H1 (cell line): ENCODE results near the gene MYH10. TPM values are rescaled to one million over a fixed set of nuclear protein-coding genes. Genes with fewer than 3 reads are reported as not detected.

Experiments
- CTCF ChIA-PET: fragments of 300-600 bp; sonication (Branson Sonifier 250); formaldehyde crosslinking; loops from one replicate; lab custom pipeline; 2021; ENCODE audit not compliant: partially characterized antibody; lab: Charles Lee
- POLR2A ChIA-PET: fragments of 300-600 bp; sonication (Branson Sonifier 250); formaldehyde crosslinking; loops from one replicate; lab custom pipeline; 2021; ENCODE audit warnings: inconsistent platforms; ENCODE audit not compliant: partially characterized antibody; lab: Charles Lee
- DNase-seq, 2 experiments: peaks; one replicate each; pipeline versions ENCODE4 v3.0.0 to v3.0.0-alpha.2; 2010 to 2022; ENCODE audit warnings: low spot score in 2 of 2, low read depth in 1 of 2, mixed read lengths in 1 of 2
- FAIRE-seq: peaks from 2 replicates; lab custom pipeline; 2011; peaks lifted over from hg19 to GRCh38; lab: Jason Lieb, UNC
- H2AFZ ChIP-seq: 2 replicates; pipeline ENCODE4 v1.8.1; 2012; ENCODE audit warnings: low read length, inconsistent platforms
- H2AK5ac ChIP-seq: 2 replicates; pipeline ENCODE4 v1.6.1; 2013; ENCODE audit warnings: low read depth, low read length
- H2BK120ac ChIP-seq: replicated peaks from 2 replicates; pipeline ENCODE3; 2013; ENCODE audit warnings: low read depth, low read length, inconsistent platforms
- H2BK12ac ChIP-seq: 2 replicates; pipeline ENCODE4 v1.6.1; 2013; ENCODE audit warnings: low read depth, low read length
- H2BK15ac ChIP-seq: 2 replicates; pipeline ENCODE4 v1.6.1; 2013; ENCODE audit warnings: low read length
- H2BK20ac ChIP-seq: 2 replicates; pipeline ENCODE4 v1.6.1; 2013; ENCODE audit warnings: low read length
- H2BK5ac ChIP-seq: 2 replicates; pipeline ENCODE4 v1.6.1; 2013; ENCODE audit warnings: low read depth, low read length
- H3K14ac ChIP-seq: 2 replicates; pipeline ENCODE4 v1.6.1; 2013; ENCODE audit warnings: inconsistent platforms; ENCODE audit not compliant: insufficient read length
- H3K18ac ChIP-seq: 2 replicates; pipeline ENCODE4 v1.6.1; 2013; ENCODE audit warnings: low read length; ENCODE audit errors: extremely low read depth
- H3K23ac ChIP-seq: 2 replicates; pipeline ENCODE4 v1.6.1; 2013; ENCODE audit warnings: inconsistent platforms; ENCODE audit not compliant: insufficient read length
- H3K23me2 ChIP-seq: 2 replicates; pipeline ENCODE4 v1.6.1; 2013; ENCODE audit warnings: low read depth, low read length
- H3K27ac ChIP-seq: 2 replicates; pipeline ENCODE4 v1.6.1; 2011; ENCODE audit warnings: low read depth, low read length, inconsistent platforms
- H3K27me3 ChIP-seq, 4 experiments: replicated peaks in 1 of 4; 1 replicate in 1 of 4; 2 replicates in 3 of 4; pipeline versions ENCODE4 v1.6.1 to v1.8.1; 2011 to 2013; ENCODE audit warnings: low read length in 3 of 4, mild to moderate bottlenecking in 3 of 4, inconsistent platforms in 2 of 4, mixed read lengths in 2 of 4, moderate library complexity in 1 of 4; ENCODE audit not compliant: control insufficient read depth in 3 of 4, insufficient read depth in 3 of 4; ENCODE audit errors: extremely low read depth in 1 of 4
- H3K36me3 ChIP-seq, 4 experiments: 2 replicates each; pipeline versions ENCODE4 v1.6.1 to v1.8.1; 2011 to 2013; ENCODE audit warnings: mild to moderate bottlenecking in 4 of 4, low read length in 3 of 4, moderate library complexity in 2 of 4, control low read depth in 1 of 4, inconsistent platforms in 1 of 4; ENCODE audit not compliant: insufficient read depth in 4 of 4, control insufficient read depth in 2 of 4
- H3K4ac ChIP-seq: replicated peaks from 2 replicates; pipeline ENCODE3; 2013; ENCODE audit warnings: low read length, low read depth, mixed read lengths, inconsistent platforms; ENCODE audit not compliant: insufficient read length
- H3K4me1 ChIP-seq, 4 experiments: replicated peaks in 1 of 4; 1 replicate in 1 of 4; 2 replicates in 3 of 4; pipeline versions ENCODE4 v1.6.1 to v1.8.1; 2011 to 2013; ENCODE audit warnings: low read length in 3 of 4, inconsistent platforms in 2 of 4, mixed read lengths in 1 of 4; ENCODE audit not compliant: insufficient read depth in 4 of 4, control insufficient read depth in 3 of 4
- H3K4me2 ChIP-seq, 2 experiments: 2 replicates each; pipeline versions ENCODE4 v1.6.1 to v1.8.1; 2011 to 2013; ENCODE audit warnings: low read depth in 2 of 2, low read length in 2 of 2, control low read depth in 1 of 2, inconsistent platforms in 1 of 2, mild to moderate bottlenecking in 1 of 2; ENCODE audit not compliant: insufficient read depth in 1 of 2
- H3K4me3 ChIP-seq, 4 experiments: fragments of 200-600, 300-600 bp in 1 of 4; sonication (generic), shearing (Covaris generic), sonication (Bioruptor Twin) in 1 of 4; 2 replicates each; pipeline versions ENCODE4 v1.5.1 to v1.8.1; 2011 to 2016; ENCODE audit warnings: low read length in 4 of 4, low read depth in 3 of 4, control low read depth in 2 of 4, inconsistent platforms in 2 of 4, mild to moderate bottlenecking in 2 of 4, mixed read lengths in 1 of 4, moderate library complexity in 1 of 4; ENCODE audit not compliant: insufficient read depth in 2 of 4; ENCODE audit errors: extremely low read depth in 1 of 4
- H3K56ac ChIP-seq: replicated peaks from 2 replicates; pipeline ENCODE3; 2013; ENCODE audit warnings: low read depth, mild to moderate bottlenecking, mixed read lengths, low read length, inconsistent platforms; ENCODE audit not compliant: insufficient read length
- H3K79me1 ChIP-seq: 2 replicates; pipeline ENCODE4 v1.6.1; 2013; ENCODE audit warnings: low read depth, low read length, control low read depth
- H3K79me2 ChIP-seq, 2 experiments: 2 replicates each; pipeline versions ENCODE4 v1.6.1 to v1.8.1; 2012 to 2013; ENCODE audit warnings: low read length in 2 of 2, mild to moderate bottlenecking in 2 of 2, inconsistent platforms in 1 of 2; ENCODE audit not compliant: insufficient read depth in 2 of 2, control insufficient read depth in 1 of 2
- H3K9ac ChIP-seq, 4 experiments: replicated peaks in 1 of 4; 1 replicate in 1 of 4; 2 replicates in 3 of 4; pipeline versions ENCODE4 v1.6.1 to v1.8.1; 2011 to 2013; ENCODE audit warnings: low read depth in 3 of 4, low read length in 3 of 4, control low read depth in 2 of 4, mild to moderate bottlenecking in 2 of 4, moderate library complexity in 2 of 4, inconsistent platforms in 1 of 4; ENCODE audit errors: extremely low read depth in 1 of 4
- H3K9me3 ChIP-seq, 2 experiments: 2 replicates each; pipeline versions ENCODE4 v1.6.1 to v1.8.1; 2012 to 2013; ENCODE audit warnings: mild to moderate bottlenecking in 2 of 2, moderate library complexity in 2 of 2, control low read depth in 1 of 2, inconsistent platforms in 1 of 2, low read depth in 1 of 2, low read length in 1 of 2, mixed read lengths in 1 of 2; ENCODE audit not compliant: insufficient read depth in 2 of 2
- H4K20me1 ChIP-seq, 2 experiments: replicated peaks in 1 of 2; 2 replicates each; pipeline versions ENCODE3 to v1.8.1; 2011 to 2013; ENCODE audit warnings: inconsistent platforms in 2 of 2, low read length in 2 of 2, mild to moderate bottlenecking in 1 of 2; ENCODE audit not compliant: insufficient read depth in 2 of 2, control insufficient read depth in 1 of 2
- H4K5ac ChIP-seq: 2 replicates; pipeline ENCODE4 v1.6.1; 2013; ENCODE audit warnings: low read length, low read depth, mixed read lengths, inconsistent platforms; ENCODE audit not compliant: insufficient read length
- H4K8ac ChIP-seq: 2 replicates; pipeline ENCODE4 v1.8.0; 2013; ENCODE audit warnings: mild to moderate bottlenecking, moderate library complexity, low read length, inconsistent platforms; ENCODE audit not compliant: insufficient read depth; ENCODE audit errors: extremely low read depth
- H4K91ac ChIP-seq: replicated peaks from 2 replicates; pipeline ENCODE3; 2013; ENCODE audit warnings: low read length, mixed read lengths, inconsistent platforms; ENCODE audit not compliant: insufficient read length
- ATF2 ChIP-seq: IDR thresholded peaks from 2 replicates; pipeline ENCODE4 v1.6.1; 2012; ENCODE audit warnings: low read length, inconsistent platforms
- CREB1 ChIP-seq: IDR thresholded peaks from 2 replicates; pipeline ENCODE4 v1.6.1; 2012; ENCODE audit warnings: inconsistent platforms
- CTBP2 ChIP-seq: IDR thresholded peaks from 2 replicates; pipeline ENCODE4 v1.7.0; 2011; ENCODE audit warnings: borderline replicate concordance, mild to moderate bottlenecking, moderate library complexity, mixed read lengths, low read length; ENCODE audit not compliant: insufficient read depth, insufficient read length
- GABPA ChIP-seq: IDR thresholded peaks from 2 replicates; pipeline ENCODE4 v1.6.1; 2011; ENCODE audit warnings: mild to moderate bottlenecking, low read length, moderate library complexity, borderline replicate concordance; ENCODE audit not compliant: insufficient read depth
- GTF2F1 ChIP-seq: IDR thresholded peaks from 2 replicates; pipeline ENCODE4 v1.6.1; 2012; ENCODE audit warnings: low read depth, low read length, improper control_type of control experiment, borderline replicate concordance
- NANOG ChIP-seq: IDR thresholded peaks from 2 replicates; pipeline ENCODE4 v1.6.1; 2011; ENCODE audit warnings: low read length, low read depth, mild to moderate bottlenecking, inconsistent platforms; ENCODE audit not compliant: insufficient read depth, poor library complexity, severe bottlenecking
- PHF8 ChIP-seq: fragments of 200-600 bp; sonication (generic); conservative IDR thresholded peaks from 2 replicates; pipeline ENCODE4 v1.7.1; 2012; ENCODE audit warnings: low read depth, mild to moderate bottlenecking, inconsistent platforms, low read length, moderate library complexity
- POU5F1 ChIP-seq: IDR thresholded peaks from 2 replicates; pipeline ENCODE4 v1.6.1; 2011; ENCODE audit warnings: low read depth, mild to moderate bottlenecking, low read length, moderate library complexity
- RNF2 ChIP-seq: fragments of 200-900, 300-1000 bp; sonication (generic); IDR thresholded peaks from 2 replicates; pipeline ENCODE4 v1.7.1; 2016; ENCODE audit warnings: borderline replicate concordance, low read depth, mild to moderate bottlenecking, antibody characterized with exemption, low read length; ENCODE audit not compliant: poor library complexity, severe bottlenecking; ENCODE audit errors: missing control alignments
- TEAD4 ChIP-seq: IDR thresholded peaks from 2 replicates; pipeline ENCODE4 v1.6.1; 2012; ENCODE audit warnings: low read depth, low read length, inconsistent platforms, mixed read lengths
- YY1 ChIP-seq: IDR thresholded peaks from 2 replicates; pipeline ENCODE4 v1.6.1; 2011; ENCODE audit warnings: low read depth, mild to moderate bottlenecking, low read length
- WGBS, 2 experiments: shearing (Covaris generic) in 1 of 2; methylation state at CpG; one replicate each; pipeline versions ENCODE4 v1.1.6 to v1.1.7; 2013 to 2015; ENCODE audit warnings: low lambda C conversion rate in 2 of 2, mixed read lengths in 2 of 2, inconsistent platforms in 1 of 2, low coverage in 1 of 2, missing lambda C conversion rate in 1 of 2; ENCODE audit not compliant: insufficient replicate concordance in 2 of 2, insufficient coverage in 1 of 2, insufficient read length in 1 of 2; ENCODE audit errors: extremely low coverage in 1 of 2, missing lambda C conversion rate in 1 of 2; 5-methylcytosine and 5-hydroxymethylcytosine counted together
- polyA plus RNA-seq, 7 experiments: library from polyadenylated mRNA; depleted of rRNA in 3 of 7; stranded (reverse) in 5 of 7; unstranded in 2 of 7; fragments of >200 nt in 5 of 7; fragments of 200-250 nt in 2 of 7; gene quantifications; 1 replicate in 5 of 7; 2 replicates in 1 of 7; 4 replicates in 1 of 7; pipeline versions ENCODE4 v1.2.1 to v1.2.3, GENCODE V29; 2011 to 2013; ENCODE audit warnings: missing spikeins in 2 of 7, mixed read lengths in 2 of 7
- total RNA-seq: library from RNA; stranded (reverse); fragmentation: NEBNext Ultra II Directional; extraction: Animal tissue kit (Norgen Biotek cat#: 25700); gene quantifications from 2 replicates; pipeline ENCODE4 v1.2.1, GENCODE V29; 2021

The MYH10 gene
- total and polyA plus RNA-seq, 2 of the 8 experiments (the other 6 are each of a cell fraction or from before 2014, with no cell fraction given): 64.1 to 289 TPM

GRCh38 chr17:8499171-8499570, 131.4 kb downstream of the MYH10 start:
- no peak for FAIRE-seq
- H2BK15ac ChIP-seq: no peak overlapping the region
- H3K4me1 ChIP-seq: no peaks in the 10 kb centered on the region
- no peak overlapping the region for H3K9ac ChIP-seq
- TF ChIP-seq RNF2 (no peak), GTF2F1 (no peak), CREB1 (no peak), ATF2 (no peak), POU5F1 (no peak), TEAD4 (no peak), GABPA (no peak), PHF8 (no peak), YY1 (no peak), NANOG (no peak), CTBP2 (no peak)
- TF ChIP-seq, all 59 proteins: peak for 0
- Histone ChIP-seq H3K9me3 (no peaks in the 10 kb centered on the region), H2BK5ac (no peak overlapping the region), H2AK5ac (no peak overlapping the region), H3K4me2 (no peak overlapping the region), H3K36me3 (peaks cover 56 to 84% (median 73%) of the 10 kb centered on the region in 4 experiments), H3K23ac (no peak overlapping the region), H3K79me2 (no peaks in the 10 kb centered on the region), H3K56ac (no peak overlapping the region), H2BK12ac (no peak overlapping the region), H3K4me3 (no peak overlapping the region), H4K20me1 (peaks cover 6 to 7% of the 10 kb centered on the region in 2 experiments), H3K14ac (no peak overlapping the region), H4K5ac (no peak overlapping the region), H2BK120ac (no peak overlapping the region), H2BK20ac (no peak overlapping the region), H2AFZ (no peak overlapping the region), H4K91ac (no peak overlapping the region), H3K27me3 (no peaks in the 10 kb centered on the region), H3K27ac (no peak overlapping the region), H3K23me2 (no peaks in the 10 kb centered on the region), H4K8ac (no peak overlapping the region), H3K18ac (no peak overlapping the region), H3K79me1 (no peaks in the 10 kb centered on the region; the same call in 1 of the 2 replicates), H3K4ac (no peak overlapping the region)
- no peak for DNase-seq
- CTCF ChIA-PET: interaction anchor here (0.6 kb wide), 1 partner anchor 11 kb away, joined by 3 read pairs; no protein-coding TSS in a partner anchor
- 90% methylated on average over 9 of the region's 9 CpGs; no CpG with 5 or more reads in 1 of the 2 experiments for WGBS, 2 experiments
- POLR2A ChIA-PET: interaction anchor here (0.7 kb wide), 1 partner anchor 296 kb away, joined by 3 read pairs; no protein-coding TSS in a partner anchor
